ENCODE measurements around the gene SLC22A1. TPM values are rescaled to one million over a fixed set of nuclear protein-coding genes. Genes with fewer than 3 reads are reported as not detected.

The SLC22A1 gene
- total and polyA plus RNA-seq, 2 experiments from 2014 or later = 0.10 to 0.65 TPM

DNA sequence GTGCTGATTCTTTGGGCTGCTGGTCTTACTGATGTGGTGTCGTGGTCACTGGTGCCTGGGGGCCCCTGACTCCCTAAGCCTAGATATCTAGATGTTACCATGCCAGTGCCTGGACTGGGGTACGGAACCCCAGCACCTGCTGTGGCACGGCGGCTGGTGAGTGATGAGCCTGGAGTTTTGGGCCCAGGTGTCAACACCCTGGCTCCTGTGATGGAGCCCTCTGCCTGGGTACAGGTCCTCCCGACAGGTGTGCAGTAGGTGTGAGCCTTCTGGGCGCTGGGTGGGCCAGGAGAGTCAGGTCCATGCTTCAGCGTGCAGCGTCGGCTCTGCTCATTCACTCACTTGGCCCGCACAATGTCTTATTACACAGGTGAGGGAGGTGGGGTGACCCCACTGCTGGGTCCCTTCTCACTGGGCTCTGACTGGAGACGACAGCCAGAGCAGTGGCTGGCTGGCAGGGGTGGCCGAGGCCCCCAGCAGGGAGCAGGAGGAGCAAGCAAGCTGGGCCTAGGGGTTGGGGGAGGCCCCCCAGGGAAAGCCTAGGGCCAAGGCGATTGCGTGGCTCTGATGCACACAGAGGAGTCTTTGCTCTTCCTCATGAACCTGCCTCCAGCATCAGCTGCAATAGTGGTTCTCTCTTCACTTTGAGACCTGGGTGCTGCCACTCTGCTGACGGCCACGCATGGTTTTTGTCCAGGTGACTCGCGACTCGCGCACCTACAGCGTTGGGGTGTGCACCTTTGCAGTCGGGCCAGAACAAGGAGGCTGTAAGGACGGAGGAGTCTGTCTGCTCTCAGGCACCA, 42.5 kb upstream of the SLC22A1 start:
- H3K4me1 ChIP-seq (ENCODE audit: insufficient read depth) = no peaks in the 10 kb centered on the region

DNA sequence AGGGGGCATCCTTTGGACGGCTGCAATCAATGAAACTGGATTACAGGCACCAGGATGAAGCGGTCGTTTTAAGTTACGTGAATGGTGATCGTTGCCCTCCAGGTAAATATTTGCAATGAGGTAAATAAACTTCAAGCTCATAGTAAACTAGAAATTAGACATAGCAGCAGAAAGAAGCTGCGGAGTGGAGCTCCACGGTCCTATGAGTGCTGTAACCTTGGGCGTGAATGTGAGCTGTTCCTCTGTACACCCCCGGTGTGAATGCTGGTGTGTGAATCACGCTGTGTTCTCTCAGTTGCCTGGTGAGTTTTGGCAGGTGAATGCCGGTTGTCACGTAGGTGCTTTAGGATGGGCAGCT, 42.0 kb upstream of the SLC22A1 start:
- H3K36me3 Mint-ChIP-seq (ENCODE audit: low read depth) = peaks cover 91% of the 10 kb centered on the region
- H3K9me2 ChIP-seq (ENCODE audit: insufficient read depth) = no peaks in the 10 kb centered on the region
- peaks cover 14% of the 10 kb centered on the region for H3K27me3 Mint-ChIP-seq (ENCODE audit: insufficient read depth, low read depth, poor library complexity)
- H3K4me1 ChIP-seq (ENCODE audit: insufficient read depth) = no peaks in the 10 kb centered on the region
- H2AFZ ChIP-seq = no peak overlapping the region
- ATAC-seq (no peak), DNase-seq (ENCODE audit: low spot score) (no peak)
- peaks cover 3% of the 10 kb centered on the region; the same call in 2 of the 3 replicates for H3K4me1 Mint-ChIP-seq
- no peaks in the 10 kb centered on the region; the same call in 1 of the 2 replicates for H4K20me1 ChIP-seq (replicated peaks; ENCODE audit: insufficient read depth)
- H3K36me3 ChIP-seq (ENCODE audit: insufficient read depth) = peaks cover 32% of the 10 kb centered on the region
- H3K9me3 Mint-ChIP-seq = peaks cover 11% of the 10 kb centered on the region
- H3K4me3 Mint-ChIP-seq = no peak overlapping the region
- H3K4me2 ChIP-seq = no peak overlapping the region
- no peaks in the 10 kb centered on the region for H3K27me3 ChIP-seq (ENCODE audit: insufficient read depth)
- no peak overlapping the region for H3K27ac ChIP-seq (ENCODE audit: low read depth)
- H3K79me2 ChIP-seq (replicated peaks; ENCODE audit: insufficient read depth) = no peaks in the 10 kb centered on the region
- H3F3A ChIP-seq (replicated peaks; ENCODE audit: low read depth) = no peaks in the 10 kb centered on the region
- H3K4me3 ChIP-seq = no peak overlapping the region
- no peak overlapping the region for H3K27ac Mint-ChIP-seq
- TF ChIP-seq, protein P1, sequence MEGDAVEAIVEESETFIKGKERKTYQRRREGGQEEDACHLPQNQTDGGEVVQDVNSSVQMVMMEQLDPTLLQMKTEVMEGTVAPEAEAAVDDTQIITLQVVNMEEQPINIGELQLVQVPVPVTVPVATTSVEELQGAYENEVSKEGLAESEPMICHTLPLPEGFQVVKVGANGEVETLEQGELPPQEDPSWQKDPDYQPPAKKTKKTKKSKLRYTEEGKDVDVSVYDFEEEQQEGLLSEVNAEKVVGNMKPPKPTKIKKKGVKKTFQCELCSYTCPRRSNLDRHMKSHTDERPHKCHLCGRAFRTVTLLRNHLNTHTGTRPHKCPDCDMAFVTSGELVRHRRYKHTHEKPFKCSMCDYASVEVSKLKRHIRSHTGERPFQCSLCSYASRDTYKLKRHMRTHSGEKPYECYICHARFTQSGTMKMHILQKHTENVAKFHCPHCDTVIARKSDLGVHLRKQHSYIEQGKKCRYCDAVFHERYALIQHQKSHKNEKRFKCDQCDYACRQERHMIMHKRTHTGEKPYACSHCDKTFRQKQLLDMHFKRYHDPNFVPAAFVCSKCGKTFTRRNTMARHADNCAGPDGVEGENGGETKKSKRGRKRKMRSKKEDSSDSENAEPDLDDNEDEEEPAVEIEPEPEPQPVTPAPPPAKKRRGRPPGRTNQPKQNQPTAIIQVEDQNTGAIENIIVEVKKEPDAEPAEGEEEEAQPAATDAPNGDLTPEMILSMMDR (conservative IDR thresholded peaks at IDR 0.05; ENCODE audit: low read depth in 2 of 2) = no peak
- TF ChIP-seq CREB1 (CRISPR knock-in tag; IDR thresholded peaks at IDR 0.05; ENCODE audit: low read depth) (no peak), EZH2phosphoT487 (IDR thresholded peaks at IDR 0.05; ENCODE audit: unreplicated experiment) (no peak), POLR2AphosphoS5 (IDR thresholded peaks at IDR 0.05; ENCODE audit: low read depth) (no peak), ZNF331 (CRISPR knock-in tag; IDR thresholded peaks at IDR 0.05; ENCODE audit: low read depth) (no peak), NANOG (IDR thresholded peaks at IDR 0.05; ENCODE audit: borderline replicate concordance) (no peak), JUNB (IDR thresholded peaks at IDR 0.05; ENCODE audit: unreplicated experiment) (no peak), EZH2 (IDR thresholded peaks at IDR 0.05; ENCODE audit: low read depth, unreplicated experiment) (no peak), STAT1 (IDR thresholded peaks at IDR 0.05; ENCODE audit: unreplicated experiment) (no peak), ZNF114 (CRISPR knock-in tag; IDR thresholded peaks at IDR 0.05) (no peak)
- TF ChIP-seq, protein P2, sequence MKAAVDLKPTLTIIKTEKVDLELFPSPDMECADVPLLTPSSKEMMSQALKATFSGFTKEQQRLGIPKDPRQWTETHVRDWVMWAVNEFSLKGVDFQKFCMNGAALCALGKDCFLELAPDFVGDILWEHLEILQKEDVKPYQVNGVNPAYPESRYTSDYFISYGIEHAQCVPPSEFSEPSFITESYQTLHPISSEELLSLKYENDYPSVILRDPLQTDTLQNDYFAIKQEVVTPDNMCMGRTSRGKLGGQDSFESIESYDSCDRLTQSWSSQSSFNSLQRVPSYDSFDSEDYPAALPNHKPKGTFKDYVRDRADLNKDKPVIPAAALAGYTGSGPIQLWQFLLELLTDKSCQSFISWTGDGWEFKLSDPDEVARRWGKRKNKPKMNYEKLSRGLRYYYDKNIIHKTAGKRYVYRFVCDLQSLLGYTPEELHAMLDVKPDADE (IDR thresholded peaks at IDR 0.05) = no peak
- TF ChIP-seq, protein P3, sequence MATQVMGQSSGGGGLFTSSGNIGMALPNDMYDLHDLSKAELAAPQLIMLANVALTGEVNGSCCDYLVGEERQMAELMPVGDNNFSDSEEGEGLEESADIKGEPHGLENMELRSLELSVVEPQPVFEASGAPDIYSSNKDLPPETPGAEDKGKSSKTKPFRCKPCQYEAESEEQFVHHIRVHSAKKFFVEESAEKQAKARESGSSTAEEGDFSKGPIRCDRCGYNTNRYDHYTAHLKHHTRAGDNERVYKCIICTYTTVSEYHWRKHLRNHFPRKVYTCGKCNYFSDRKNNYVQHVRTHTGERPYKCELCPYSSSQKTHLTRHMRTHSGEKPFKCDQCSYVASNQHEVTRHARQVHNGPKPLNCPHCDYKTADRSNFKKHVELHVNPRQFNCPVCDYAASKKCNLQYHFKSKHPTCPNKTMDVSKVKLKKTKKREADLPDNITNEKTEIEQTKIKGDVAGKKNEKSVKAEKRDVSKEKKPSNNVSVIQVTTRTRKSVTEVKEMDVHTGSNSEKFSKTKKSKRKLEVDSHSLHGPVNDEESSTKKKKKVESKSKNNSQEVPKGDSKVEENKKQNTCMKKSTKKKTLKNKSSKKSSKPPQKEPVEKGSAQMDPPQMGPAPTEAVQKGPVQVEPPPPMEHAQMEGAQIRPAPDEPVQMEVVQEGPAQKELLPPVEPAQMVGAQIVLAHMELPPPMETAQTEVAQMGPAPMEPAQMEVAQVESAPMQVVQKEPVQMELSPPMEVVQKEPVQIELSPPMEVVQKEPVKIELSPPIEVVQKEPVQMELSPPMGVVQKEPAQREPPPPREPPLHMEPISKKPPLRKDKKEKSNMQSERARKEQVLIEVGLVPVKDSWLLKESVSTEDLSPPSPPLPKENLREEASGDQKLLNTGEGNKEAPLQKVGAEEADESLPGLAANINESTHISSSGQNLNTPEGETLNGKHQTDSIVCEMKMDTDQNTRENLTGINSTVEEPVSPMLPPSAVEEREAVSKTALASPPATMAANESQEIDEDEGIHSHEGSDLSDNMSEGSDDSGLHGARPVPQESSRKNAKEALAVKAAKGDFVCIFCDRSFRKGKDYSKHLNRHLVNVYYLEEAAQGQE (IDR thresholded peaks at IDR 0.05; ENCODE audit: unreplicated experiment) = no peak

More for the DNA sequence above, 42.5 kb upstream of the SLC22A1 start:
- peaks cover 89% of the 10 kb centered on the region for H3K36me3 Mint-ChIP-seq (ENCODE audit: low read depth)
- peaks cover 16% of the 10 kb centered on the region for H3K27me3 Mint-ChIP-seq (ENCODE audit: insufficient read depth, low read depth, poor library complexity)
- Histone ChIP-seq H3K9me2 (ENCODE audit: insufficient read depth) (no peaks in the 10 kb centered on the region), H3K79me2 (replicated peaks; ENCODE audit: insufficient read depth) (no peaks in the 10 kb centered on the region), H3K36me3 (ENCODE audit: insufficient read depth) (peaks cover 30% of the 10 kb centered on the region), H3K27ac (ENCODE audit: low read depth) (no peak overlapping the region), H3K27me3 (ENCODE audit: insufficient read depth) (no peaks in the 10 kb centered on the region), H2AFZ (no peak overlapping the region), H4K20me1 (replicated peaks; ENCODE audit: insufficient read depth) (no peaks in the 10 kb centered on the region; the same call in 1 of the 2 replicates), H3F3A (replicated peaks; ENCODE audit: low read depth) (no peaks in the 10 kb centered on the region), H3K4me3 (no peak overlapping the region), H3K4me2 (no peak overlapping the region)
- peaks cover 11% of the 10 kb centered on the region for H3K9me3 Mint-ChIP-seq
- ATAC-seq = no peak
- H3K4me3 Mint-ChIP-seq = no peak overlapping the region
- H3K27ac Mint-ChIP-seq = no peak overlapping the region
- no peak for DNase-seq (ENCODE audit: low spot score)
- TF ChIP-seq JUNB (IDR thresholded peaks at IDR 0.05; ENCODE audit: unreplicated experiment) (no peak), ZNF114 (CRISPR knock-in tag; IDR thresholded peaks at IDR 0.05) (no peak), EZH2 (IDR thresholded peaks at IDR 0.05; ENCODE audit: low read depth, unreplicated experiment) (no peak), EZH2phosphoT487 (IDR thresholded peaks at IDR 0.05; ENCODE audit: unreplicated experiment) (no peak)
- peaks cover 3% of the 10 kb centered on the region; the same call in 2 of the 3 replicates for H3K4me1 Mint-ChIP-seq

Data from GM23338 (cell line).